HEK293 (cell line): ENCODE data around the gene COL4A1.

Source experiments
- CTCF ChIA-PET: fragments of 350-600 bp; formaldehyde crosslinking; extraction: SDS; loops from one replicate; lab custom pipeline; 2021; ENCODE audit warnings: antibody characterized with exemption; lab: Yijun Ruan, JAX
- POLR2A ChIA-PET: fragments of 300-600 bp; formaldehyde crosslinking; extraction: SDS; loops from one replicate; lab custom pipeline; 2020; ENCODE audit warnings: antibody characterized with exemption, inconsistent platforms; lab: Yijun Ruan, JAX
- H3K27ac ChIP-seq: fragments of 200-500 bp; sonication (Bioruptor generic); 2 replicates; pipeline ENCODE4 v1.5.1; 2014; ENCODE audit warnings: low read depth, low read length, control low read depth, inconsistent platforms; ENCODE audit errors: extremely low read depth
- H3K36me3 ChIP-seq, 2 experiments: fragments of 200-500 bp in 1 of 2; sonication (Bioruptor generic) in 1 of 2; 1 replicate in 1 of 2; 2 replicates in 1 of 2; pipeline ENCODE4 v1.5.1; 2014 to 2017; ENCODE audit warnings: inconsistent platforms in 2 of 2, low read length in 2 of 2; ENCODE audit not compliant: control insufficient read depth in 2 of 2, insufficient read depth in 1 of 2
- H3K4me1 ChIP-seq: fragments of 200-500 bp; sonication (Bioruptor generic); 2 replicates; pipeline ENCODE4 v1.5.1; 2014; ENCODE audit warnings: mild to moderate bottlenecking, low read length, inconsistent platforms; ENCODE audit not compliant: control insufficient read depth, insufficient read depth
- H3K4me3 ChIP-seq: 2 replicates; pipeline ENCODE4 v1.5.1; 2011; ENCODE audit warnings: low read depth, mild to moderate bottlenecking, control low read depth, low read length, moderate library complexity
- H3K9me3 ChIP-seq: fragments of 200-500 bp; sonication (Bioruptor generic); 2 replicates; pipeline ENCODE4 v1.5.1; 2014; ENCODE audit warnings: low read depth, low read length, inconsistent platforms; ENCODE audit not compliant: control insufficient read depth, insufficient read depth
- EGR2 ChIP-seq: fragments of 450-650 bp; formaldehyde crosslinking; IDR thresholded peaks from 2 replicates; pipeline ENCODE4 v1.5.1; 2016; ENCODE audit warnings: low read depth, missing biosample characterization, missing genetic modification characterization
- GLIS1 ChIP-seq: fragments of 450-650 bp; formaldehyde crosslinking; IDR thresholded peaks from 2 replicates; pipeline ENCODE4 v1.5.1; 2016; ENCODE audit warnings: missing biosample characterization, missing genetic modification characterization
- KLF1 ChIP-seq: fragments of 450-650 bp; formaldehyde crosslinking; IDR thresholded peaks from 2 replicates; pipeline ENCODE4 v1.5.1; 2016; ENCODE audit warnings: missing biosample characterization, missing genetic modification characterization
- KLF10 ChIP-seq: fragments of 450-650 bp; IDR thresholded peaks from 2 replicates; pipeline ENCODE4 v1.5.1; 2018; ENCODE audit warnings: missing biosample characterization, mild to moderate bottlenecking, missing genetic modification characterization
- ZBTB17 ChIP-seq: fragments of 450-650 bp; formaldehyde crosslinking; IDR thresholded peaks from 2 replicates; pipeline ENCODE4 v1.5.1; 2016; ENCODE audit warnings: missing biosample characterization, missing genetic modification characterization
- ZFHX2 ChIP-seq: fragments of 450-650 bp; formaldehyde crosslinking; conservative IDR thresholded peaks from 2 replicates; pipeline ENCODE4 v1.5.1; 2016; ENCODE audit warnings: missing biosample characterization, missing genetic modification characterization
- ZIC2 ChIP-seq: fragments of 450-650 bp; formaldehyde crosslinking; IDR thresholded peaks from 2 replicates; pipeline ENCODE4 v1.5.1; 2016; ENCODE audit warnings: missing biosample characterization, missing genetic modification characterization
- ZNF354C ChIP-seq: fragments of 450-650 bp; formaldehyde crosslinking; IDR thresholded peaks from 2 replicates; pipeline ENCODE4 v1.5.1; 2016; ENCODE audit warnings: missing biosample characterization, missing genetic modification characterization, low read depth, borderline replicate concordance
- ZNF37A ChIP-seq: fragments of 450-650 bp; IDR thresholded peaks from 2 replicates; pipeline ENCODE4 v1.5.1; 2018; ENCODE audit warnings: missing biosample characterization, missing genetic modification characterization
- ZNF571 ChIP-seq: fragments of 450-650 bp; formaldehyde crosslinking; IDR thresholded peaks from 2 replicates; pipeline ENCODE4 v1.5.0; 2017; ENCODE audit warnings: missing biosample characterization, missing genetic modification characterization
- ZNF626 ChIP-seq: fragments of 450-650 bp; sonication (Bioruptor Pico); formaldehyde crosslinking; IDR thresholded peaks from 2 replicates; pipeline ENCODE4 v1.5.1; 2018; ENCODE audit warnings: missing biosample characterization, missing genetic modification characterization, inconsistent platforms
- ZNF677 ChIP-seq: fragments of 450-650 bp; IDR thresholded peaks from 2 replicates; pipeline ENCODE4 v1.5.0; 2018; ENCODE audit warnings: missing biosample characterization, mild to moderate bottlenecking, missing genetic modification characterization, moderate library complexity
- ZSCAN23 ChIP-seq: fragments of 450-650 bp; formaldehyde crosslinking; IDR thresholded peaks from 2 replicates; pipeline ENCODE4 v1.5.1; 2016; ENCODE audit warnings: missing biosample characterization, missing genetic modification characterization
- TF ChIP-seq, protein P1 (sequence below): fragments of 450-650 bp; formaldehyde crosslinking; IDR thresholded peaks from 2 replicates; pipeline ENCODE4 v1.5.1; 2016; ENCODE audit warnings: missing biosample characterization, missing genetic modification characterization, low read depth

COL4A1 gene

DNA sequence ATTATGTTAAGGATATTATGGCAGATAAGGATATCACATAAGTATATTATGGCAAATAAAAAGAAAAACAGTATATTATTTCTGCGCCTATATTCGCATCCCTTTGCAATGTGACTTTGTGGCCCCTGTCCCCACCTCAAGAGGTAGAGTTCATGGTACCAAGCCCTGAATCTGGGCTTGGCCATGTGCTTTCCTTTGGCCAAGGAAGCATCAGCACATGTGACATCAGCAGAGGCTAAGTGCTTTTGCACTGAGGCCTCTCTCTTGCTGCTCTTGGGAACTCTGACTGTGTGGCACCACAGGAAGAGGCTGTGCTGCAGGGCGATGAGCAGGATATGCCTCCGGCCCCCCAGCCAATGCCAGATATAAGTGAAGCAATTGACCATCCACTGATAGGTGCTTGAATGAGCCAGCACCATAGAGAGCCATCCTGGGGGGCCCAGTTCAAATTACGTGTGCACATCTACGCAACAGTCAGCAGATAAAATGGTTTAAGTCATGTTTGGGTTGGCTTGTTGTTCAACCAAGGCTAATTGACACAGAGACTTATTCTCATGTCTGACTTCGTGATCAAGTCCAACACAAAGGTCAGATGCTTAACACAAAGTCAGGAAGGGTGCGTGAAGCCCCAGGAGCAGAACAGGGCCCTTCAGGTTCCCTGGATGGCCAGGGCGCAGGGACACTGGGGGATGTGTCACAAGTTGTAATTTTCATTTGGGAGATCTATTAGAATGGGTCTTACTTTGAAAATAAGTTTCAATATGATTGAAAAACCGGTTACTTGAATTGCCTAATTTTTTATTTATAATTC lies 173.3 kb downstream of the COL4A1 start:
- Histone ChIP-seq H3K27ac (no peak overlapping the region), H3K4me3 (no peak overlapping the region), H3K4me1 (no peaks in the 10 kb centered on the region; the same call in 1 of the 2 replicates), H3K36me3 (no peaks in the 10 kb centered on the region), H3K9me3 (no peaks in the 10 kb centered on the region)
- peak; percentile 81 for TF ChIP-seq ZIC2 (tag by site-specific recombination)
- no peak for TF ChIP-seq KLF10 (tag by site-specific recombination)
- ChIA-PET CTCF (no interaction called here), POLR2A (no interaction called here)

DNA sequence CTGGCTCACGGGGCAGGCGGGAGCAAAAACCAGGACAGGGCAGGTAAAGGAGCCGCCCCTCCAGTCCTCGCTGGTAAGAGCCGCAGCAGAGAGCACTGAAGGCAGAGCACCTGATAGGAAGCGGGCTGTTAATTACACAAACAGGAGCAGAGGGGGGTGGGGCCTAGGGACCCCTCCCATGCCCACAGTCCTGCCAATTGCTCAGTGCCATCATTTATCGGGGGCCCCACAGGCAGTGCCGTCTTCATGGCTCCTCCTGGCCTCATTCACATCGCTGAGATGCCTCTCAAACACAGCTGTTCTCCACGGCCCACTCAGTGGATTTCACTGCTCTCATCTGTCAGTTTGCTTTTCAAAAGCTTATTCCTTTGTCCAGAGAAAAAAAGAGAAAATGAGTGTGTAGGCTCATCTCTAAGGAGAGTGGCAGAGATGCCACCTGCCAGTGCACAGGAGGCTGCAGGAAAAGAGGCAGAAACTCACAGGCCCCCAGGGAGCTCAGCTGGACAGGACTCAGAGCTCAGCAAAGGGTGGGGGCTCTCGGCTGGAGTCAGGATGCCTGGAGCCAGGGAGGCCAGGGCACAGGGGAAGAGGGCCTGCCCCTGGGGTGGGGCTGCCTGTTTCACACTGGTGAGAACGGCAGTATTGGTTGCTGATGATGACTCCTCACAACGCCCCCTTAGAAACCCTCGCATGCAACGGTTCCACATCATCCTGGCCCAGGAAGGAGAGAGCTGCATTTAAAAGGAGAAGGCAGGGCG lies 174.6 kb downstream of the COL4A1 start:
- no peak overlapping the region for H3K27ac ChIP-seq
- no peaks in the 10 kb centered on the region for H3K36me3 ChIP-seq
- POLR2A ChIA-PET = no interaction called here
- no peaks in the 10 kb centered on the region; the same call in 1 of the 2 replicates for H3K4me1 ChIP-seq
- H3K9me3 ChIP-seq = no peaks in the 10 kb centered on the region
- peak; percentile 36; the same call in 1 of the 2 replicates for TF ChIP-seq GLIS1 (tag by site-specific recombination)
- TF ChIP-seq ZNF354C = no peak
- peak; percentile 95 for TF ChIP-seq ZIC2 (tag by site-specific recombination)
- no peak for TF ChIP-seq ZNF626
- TF ChIP-seq ZNF677 = no peak
- TF ChIP-seq, all 188 proteins: peak for 2
- H3K4me3 ChIP-seq = no peak overlapping the region
- CTCF ChIA-PET = interaction anchor here (0.6 kb wide), 1 partner anchor 9 kb away, joined by 3 read pairs; no protein-coding TSS in a partner anchor

DNA sequence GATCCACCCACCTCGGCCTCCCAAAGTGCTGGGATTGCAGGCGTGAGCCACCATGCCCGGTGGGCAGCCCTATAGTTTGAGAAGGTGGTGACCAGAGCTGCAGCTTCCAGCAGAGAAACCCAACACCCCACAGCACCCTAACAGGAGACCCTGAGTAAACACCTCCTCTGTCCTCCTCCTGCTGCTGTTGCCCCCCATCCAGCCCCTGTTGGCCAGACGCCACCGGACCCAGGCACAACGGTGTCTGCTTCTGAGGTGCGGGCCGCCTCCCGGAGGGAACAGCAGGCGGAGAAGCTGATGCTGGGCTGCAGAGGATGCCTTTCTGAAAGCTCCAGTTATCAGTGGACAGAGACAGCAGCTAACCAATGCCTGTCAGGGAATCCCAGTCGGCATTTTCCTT lies 175.5 kb downstream of the COL4A1 start:
- ChIA-PET CTCF (interaction anchor here (0.7 to 1.2 kb wide), 2 partner anchors 493 to 1170 kb away, joined by 3 read pairs; no protein-coding TSS in a partner anchor), POLR2A (no interaction called here)
- H3K36me3 ChIP-seq = no peaks in the 10 kb centered on the region
- TF ChIP-seq ZIC2 (tag by site-specific recombination) (0 out of 2 replicates have a peak, but pooled peaks have one; percentile 16), ZNF37A (tag by site-specific recombination) (no peak)
- no peak overlapping the region for H3K27ac ChIP-seq
- no peaks in the 10 kb centered on the region for H3K4me1 ChIP-seq
- H3K4me3 ChIP-seq = no peak overlapping the region
- H3K9me3 ChIP-seq = no peaks in the 10 kb centered on the region

DNA sequence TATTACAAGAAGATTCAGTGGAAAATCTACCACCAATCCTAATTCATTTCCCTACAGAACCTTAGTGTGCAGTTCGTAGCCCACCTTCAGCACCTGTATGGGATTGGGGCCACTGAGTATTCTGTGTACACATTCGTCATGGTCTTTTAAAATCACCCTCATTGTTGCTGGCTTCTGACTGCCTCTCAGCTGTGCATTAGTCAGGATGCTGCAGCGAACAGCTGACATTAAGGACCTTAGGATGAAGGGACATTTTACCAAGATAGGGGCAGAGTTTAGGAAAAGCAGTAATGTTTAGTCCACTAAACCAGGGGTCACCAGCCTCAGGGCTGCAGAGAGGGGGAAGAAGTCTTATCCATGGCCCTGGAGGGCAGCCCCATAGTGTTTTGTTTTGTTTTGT lies 176.5 kb downstream of the COL4A1 start:
- H3K27ac ChIP-seq = no peak overlapping the region
- no peak overlapping the region for H3K4me3 ChIP-seq
- ChIA-PET CTCF (interaction anchor here (1.2 kb wide), 1 partner anchor 1169 kb away, joined by 3 read pairs; no protein-coding TSS in a partner anchor), POLR2A (no interaction called here)
- H3K4me1 ChIP-seq = no peaks in the 10 kb centered on the region
- H3K9me3 ChIP-seq = no peaks in the 10 kb centered on the region
- TF ChIP-seq KLF1 (no peak), ZSCAN23 (no peak), ZBTB17 (tag by site-specific recombination) (no peak), ZNF571 (tag by site-specific recombination) (no peak)
- H3K36me3 ChIP-seq = no peaks in the 10 kb centered on the region

DNA sequence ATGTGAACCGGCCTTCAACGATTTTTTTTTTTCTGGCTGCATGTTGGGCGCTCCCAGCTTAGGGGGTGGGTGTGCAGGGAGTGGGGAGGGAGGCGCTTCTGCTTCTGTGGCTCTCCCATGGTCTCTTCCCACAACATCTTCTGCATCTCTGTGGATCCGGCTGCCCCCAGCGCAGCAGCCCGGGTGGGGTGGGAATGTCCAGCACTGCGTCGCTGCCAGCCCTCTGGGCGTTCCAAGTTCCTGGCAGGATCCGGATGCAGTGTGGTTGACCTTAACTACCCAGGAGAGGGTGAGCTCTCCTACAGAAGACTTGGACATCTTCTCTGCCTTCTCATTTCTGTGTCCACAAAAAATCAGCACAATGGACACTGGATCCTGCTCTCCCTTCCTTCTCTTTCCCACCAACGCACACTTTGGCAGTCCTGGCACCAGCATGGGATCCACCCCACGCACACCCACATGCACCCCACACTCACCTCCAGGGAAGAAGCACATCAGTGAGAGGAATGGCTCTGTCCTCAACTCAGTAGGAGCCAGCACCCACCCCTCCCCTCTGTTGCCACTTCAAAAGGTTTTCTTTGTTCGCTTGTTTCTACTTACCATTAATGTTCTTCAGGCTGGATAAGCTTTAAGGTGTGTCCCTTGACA lies 177.3 kb downstream of the COL4A1 start:
- Histone ChIP-seq H3K9me3 (no peaks in the 10 kb centered on the region), H3K36me3 (no peaks in the 10 kb centered on the region), H3K4me1 (no peaks in the 10 kb centered on the region), H3K4me3 (no peak overlapping the region), H3K27ac (no peak overlapping the region)
- POLR2A ChIA-PET = no interaction called here
- TF ChIP-seq EGR2 (tag by site-specific recombination) = peak; percentile 84
- TF ChIP-seq, protein P1, sequence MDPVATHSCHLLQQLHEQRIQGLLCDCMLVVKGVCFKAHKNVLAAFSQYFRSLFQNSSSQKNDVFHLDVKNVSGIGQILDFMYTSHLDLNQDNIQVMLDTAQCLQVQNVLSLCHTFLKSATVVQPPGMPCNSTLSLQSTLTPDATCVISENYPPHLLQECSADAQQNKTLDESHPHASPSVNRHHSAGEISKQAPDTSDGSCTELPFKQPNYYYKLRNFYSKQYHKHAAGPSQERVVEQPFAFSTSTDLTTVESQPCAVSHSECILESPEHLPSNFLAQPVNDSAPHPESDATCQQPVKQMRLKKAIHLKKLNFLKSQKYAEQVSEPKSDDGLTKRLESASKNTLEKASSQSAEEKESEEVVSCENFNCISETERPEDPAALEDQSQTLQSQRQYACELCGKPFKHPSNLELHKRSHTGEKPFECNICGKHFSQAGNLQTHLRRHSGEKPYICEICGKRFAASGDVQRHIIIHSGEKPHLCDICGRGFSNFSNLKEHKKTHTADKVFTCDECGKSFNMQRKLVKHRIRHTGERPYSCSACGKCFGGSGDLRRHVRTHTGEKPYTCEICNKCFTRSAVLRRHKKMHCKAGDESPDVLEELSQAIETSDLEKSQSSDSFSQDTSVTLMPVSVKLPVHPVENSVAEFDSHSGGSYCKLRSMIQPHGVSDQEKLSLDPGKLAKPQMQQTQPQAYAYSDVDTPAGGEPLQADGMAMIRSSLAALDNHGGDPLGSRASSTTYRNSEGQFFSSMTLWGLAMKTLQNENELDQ (tag by site-specific recombination) = no peak
- TF ChIP-seq ZFHX2 (tag by site-specific recombination) = peak; percentile 77
- CTCF ChIA-PET = no interaction called here
